ENCODE results near the gene SUGT1. TPM values are rescaled to one million over a fixed set of nuclear protein-coding genes. Genes with fewer than 3 reads are reported as not detected.

SUGT1 gene
- total and polyA plus RNA-seq, 2 experiments from 2014 or later = 61.3 to 172 TPM

DNA sequence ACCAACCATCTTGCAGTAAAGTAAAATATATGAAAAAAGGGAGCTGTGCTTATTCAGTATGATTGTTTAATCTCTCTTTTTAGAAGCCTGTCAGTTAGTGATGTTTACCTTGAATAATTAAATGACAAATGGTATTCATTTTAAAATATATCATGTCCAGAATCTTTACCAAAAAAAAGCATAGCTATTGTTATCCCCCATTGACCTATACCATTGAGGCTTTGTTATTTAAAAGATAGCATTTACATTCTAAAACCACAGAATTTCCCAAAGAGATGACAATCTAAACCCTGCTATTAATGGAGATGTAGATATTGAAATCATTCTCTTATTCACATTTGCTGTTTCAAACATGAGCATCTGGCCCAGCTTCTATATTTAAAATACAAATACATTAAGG, 84.8 kb downstream of the SUGT1 start:
- peak overlapping the region; percentile 82 for H3K4me3 Mint-ChIP-seq
- H3K9me2 ChIP-seq (ENCODE audit: insufficient read depth) = no peaks in the 10 kb centered on the region
- peaks cover 33% of the 10 kb centered on the region for H3K36me3 Mint-ChIP-seq (ENCODE audit: low read depth)
- H3K4me3 ChIP-seq = peak overlapping the region; percentile 82
- peaks cover 18% of the 10 kb centered on the region; the same call in 1 of the 2 replicates for H3K79me2 ChIP-seq (replicated peaks; ENCODE audit: insufficient read depth)
- H3K4me1 Mint-ChIP-seq = peaks cover 43% of the 10 kb centered on the region
- H4K20me1 ChIP-seq (replicated peaks; ENCODE audit: insufficient read depth) = no peaks in the 10 kb centered on the region
- peak overlapping the region; percentile 78 for H3K27ac ChIP-seq (ENCODE audit: low read depth)
- H3K4me2 ChIP-seq = peak overlapping the region; percentile 80
- H3K36me3 ChIP-seq (ENCODE audit: insufficient read depth) = peaks cover 4% of the 10 kb centered on the region; the same call in 1 of the 2 replicates
- H3K9me3 Mint-ChIP-seq = peaks cover 1% of the 10 kb centered on the region; the same call in 2 of the 3 replicates
- TF ChIP-seq EZH2phosphoT487 (IDR thresholded peaks at IDR 0.05; ENCODE audit: unreplicated experiment) (no peak), POLR2AphosphoS5 (IDR thresholded peaks at IDR 0.05; ENCODE audit: low read depth) (no peak), NANOG (IDR thresholded peaks at IDR 0.05; ENCODE audit: borderline replicate concordance) (peak; percentile 87), ZNF462 (CRISPR knock-in tag; IDR thresholded peaks at IDR 0.05) (no peak)
- ATAC-seq = no peak
- no peak for DNase-seq (ENCODE audit: low spot score)
- no peaks in the 10 kb centered on the region for H3K27me3 ChIP-seq (ENCODE audit: insufficient read depth)
- H3F3A ChIP-seq (replicated peaks; ENCODE audit: low read depth) = 0 out of 2 replicates have a peak, but pooled peaks cover 4% of the 10 kb centered on the region
- peak overlapping the region; percentile 55 for H3K27ac Mint-ChIP-seq
- H3K27me3 Mint-ChIP-seq (ENCODE audit: insufficient read depth, low read depth, poor library complexity) = peaks cover 16% of the 10 kb centered on the region
- no peak overlapping the region for H2AFZ ChIP-seq
- H3K4me1 ChIP-seq (ENCODE audit: insufficient read depth) = peaks cover 38% of the 10 kb centered on the region

- H3K27me3 ChIP-seq (ENCODE audit: insufficient read depth) = no peaks in the 10 kb centered on the region
- no peaks in the 10 kb centered on the region for H4K20me1 ChIP-seq (replicated peaks; ENCODE audit: insufficient read depth)
- Mint-ChIP-seq H3K9me3 (peaks cover 6% of the 10 kb centered on the region; the same call in 2 of the 3 replicates), H3K4me3 (peak overlapping the region; percentile 82), H3K4me1 (peaks cover 43% of the 10 kb centered on the region), H3K27me3 (ENCODE audit: insufficient read depth, low read depth, poor library complexity) (peaks cover 16% of the 10 kb centered on the region), H3K27ac (peak overlapping the region; percentile 55), H3K36me3 (ENCODE audit: low read depth) (peaks cover 33% of the 10 kb centered on the region)
- H3F3A ChIP-seq (replicated peaks; ENCODE audit: low read depth) = 0 out of 2 replicates have a peak, but pooled peaks cover 4% of the 10 kb centered on the region
- peak overlapping the region; percentile 80 for H3K4me2 ChIP-seq
- peak overlapping the region; percentile 78 for H3K27ac ChIP-seq (ENCODE audit: low read depth)
- H3K4me3 ChIP-seq = peak overlapping the region; percentile 82
- no peaks in the 10 kb centered on the region for H3K36me3 ChIP-seq (ENCODE audit: insufficient read depth)
- peaks cover 38% of the 10 kb centered on the region for H3K4me1 ChIP-seq (ENCODE audit: insufficient read depth)
- no peaks in the 10 kb centered on the region for H3K9me2 ChIP-seq (ENCODE audit: insufficient read depth)
- no peak for ATAC-seq
- DNase-seq (ENCODE audit: low spot score) = no peak
- H3K79me2 ChIP-seq (replicated peaks; ENCODE audit: insufficient read depth) = peaks cover 18% of the 10 kb centered on the region; the same call in 1 of the 2 replicates
- no peak overlapping the region for H2AFZ ChIP-seq
- no peak for TF ChIP-seq CREB1 (CRISPR knock-in tag; IDR thresholded peaks at IDR 0.05; ENCODE audit: low read depth)
- TF ChIP-seq, protein P1, sequence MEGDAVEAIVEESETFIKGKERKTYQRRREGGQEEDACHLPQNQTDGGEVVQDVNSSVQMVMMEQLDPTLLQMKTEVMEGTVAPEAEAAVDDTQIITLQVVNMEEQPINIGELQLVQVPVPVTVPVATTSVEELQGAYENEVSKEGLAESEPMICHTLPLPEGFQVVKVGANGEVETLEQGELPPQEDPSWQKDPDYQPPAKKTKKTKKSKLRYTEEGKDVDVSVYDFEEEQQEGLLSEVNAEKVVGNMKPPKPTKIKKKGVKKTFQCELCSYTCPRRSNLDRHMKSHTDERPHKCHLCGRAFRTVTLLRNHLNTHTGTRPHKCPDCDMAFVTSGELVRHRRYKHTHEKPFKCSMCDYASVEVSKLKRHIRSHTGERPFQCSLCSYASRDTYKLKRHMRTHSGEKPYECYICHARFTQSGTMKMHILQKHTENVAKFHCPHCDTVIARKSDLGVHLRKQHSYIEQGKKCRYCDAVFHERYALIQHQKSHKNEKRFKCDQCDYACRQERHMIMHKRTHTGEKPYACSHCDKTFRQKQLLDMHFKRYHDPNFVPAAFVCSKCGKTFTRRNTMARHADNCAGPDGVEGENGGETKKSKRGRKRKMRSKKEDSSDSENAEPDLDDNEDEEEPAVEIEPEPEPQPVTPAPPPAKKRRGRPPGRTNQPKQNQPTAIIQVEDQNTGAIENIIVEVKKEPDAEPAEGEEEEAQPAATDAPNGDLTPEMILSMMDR (conservative IDR thresholded peaks at IDR 0.05; ENCODE audit: low read depth in 2 of 2) = no peak
These were observed 85.3 kb downstream of the SUGT1 start for GRCh38 chr13:52737965-52738364.

Data from GM23338 (cell line).